GM12864 (cell line): Measurements from ENCODE around the gene CLCN2.

Source experiments
- DNase-seq: peaks from one replicate; pipeline ENCODE4 v3.0.0-alpha.2; 2011; ENCODE audit warnings: low read depth
- H3K4me3 ChIP-seq: 2 replicates; pipeline ENCODE4 v1.5.1; 2011; ENCODE audit warnings: mild to moderate bottlenecking, low read depth, low read length, control low read depth
- CTCF ChIP-seq: IDR thresholded peaks from 2 replicates; pipeline ENCODE4 v1.5.1; 2011; ENCODE audit warnings: low read depth, mild to moderate bottlenecking, moderate library complexity, low read length, control low read depth, inconsistent platforms; ENCODE audit errors: missing control alignments

Gene CLCN2

GRCh38 chr3:184391266-184391665 lies 29.9 kb upstream of the CLCN2 start:
- TF ChIP-seq CTCF: no peak
- no peak overlapping the region for H3K4me3 ChIP-seq
- no peak for DNase-seq

- no peak for DNase-seq
- H3K4me3 ChIP-seq: no peak overlapping the region
- TF ChIP-seq CTCF: no peak
Measured at GRCh38 chr3:184389935-184390528, 28.6 kb upstream of the CLCN2 start.

- no peak overlapping the region for H3K4me3 ChIP-seq
- DNase-seq: no peak
- no peak for TF ChIP-seq CTCF
Measured at GRCh38 chr3:184389384-184389783, 28.0 kb upstream of the CLCN2 start.

GRCh38 chr3:184388936-184389230 lies 27.5 kb upstream of the CLCN2 start:
- no peak for DNase-seq
- H3K4me3 ChIP-seq: no peak overlapping the region
- TF ChIP-seq CTCF: no peak

- no peak for TF ChIP-seq CTCF
- H3K4me3 ChIP-seq: no peak overlapping the region
- DNase-seq: no peak
Measured at GRCh38 chr3:184388164-184388935, 26.9 kb upstream of the CLCN2 start.

GRCh38 chr3:184387174-184387714 lies 25.8 kb upstream of the CLCN2 start:
- no peak for DNase-seq
- TF ChIP-seq CTCF: no peak
- H3K4me3 ChIP-seq: no peak overlapping the region
